ENCODE data around the gene DAGLB. TPM values are rescaled to one million over a fixed set of nuclear protein-coding genes. Genes with fewer than 3 reads are reported as not detected.
"Not testable (repeated sequence)": the region's sequence is repeated elsewhere in the genome, so short reads cannot be mapped to it uniquely, and the experiment has no call there.

DAGLB gene
- total and polyA plus RNA-seq, 9 donors: 10.1 to 14.0 (median 10.9) TPM

DNA sequence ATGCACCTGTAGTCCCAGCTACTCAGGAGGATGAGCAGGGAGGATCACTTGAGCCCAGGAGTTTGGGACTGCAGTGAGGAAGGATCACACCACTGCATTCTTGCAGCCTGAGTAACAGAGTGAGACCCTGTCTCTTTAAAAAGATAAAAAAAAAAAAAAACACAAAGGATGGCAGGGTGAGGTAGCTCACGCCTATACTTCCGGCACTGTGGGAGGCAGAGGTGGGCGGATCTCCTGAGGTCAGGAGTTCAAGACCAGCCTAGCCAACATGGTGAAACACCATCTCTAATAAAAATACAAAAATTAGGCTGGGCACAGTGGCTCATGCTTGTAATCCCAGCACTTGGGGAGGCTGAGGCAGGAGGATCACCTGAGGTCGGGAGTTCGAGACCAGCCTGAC lies 15.9 kb upstream of the DAGLB start:
- WGBS (ENCODE audit: insufficient coverage): no CpG with 5 or more reads among the region's 5 CpGs
- not testable (repeated sequence) for H3K4me1 ChIP-seq (ENCODE audit: control insufficient read depth, insufficient read depth, low read length); H3K9me3 ChIP-seq (replicated peaks; ENCODE audit: control insufficient read depth, low read depth, low read length); DNase-seq; H3K27me3 ChIP-seq (ENCODE audit: control insufficient read depth, insufficient read depth, low read length); H3K4me3 ChIP-seq (ENCODE audit: low read length); H3K27ac ChIP-seq (ENCODE audit: low read length)
- peaks cover 64% of the 10 kb centered on the region for H3K36me3 ChIP-seq (ENCODE audit: control insufficient read depth, insufficient read depth, low read length)

DNA sequence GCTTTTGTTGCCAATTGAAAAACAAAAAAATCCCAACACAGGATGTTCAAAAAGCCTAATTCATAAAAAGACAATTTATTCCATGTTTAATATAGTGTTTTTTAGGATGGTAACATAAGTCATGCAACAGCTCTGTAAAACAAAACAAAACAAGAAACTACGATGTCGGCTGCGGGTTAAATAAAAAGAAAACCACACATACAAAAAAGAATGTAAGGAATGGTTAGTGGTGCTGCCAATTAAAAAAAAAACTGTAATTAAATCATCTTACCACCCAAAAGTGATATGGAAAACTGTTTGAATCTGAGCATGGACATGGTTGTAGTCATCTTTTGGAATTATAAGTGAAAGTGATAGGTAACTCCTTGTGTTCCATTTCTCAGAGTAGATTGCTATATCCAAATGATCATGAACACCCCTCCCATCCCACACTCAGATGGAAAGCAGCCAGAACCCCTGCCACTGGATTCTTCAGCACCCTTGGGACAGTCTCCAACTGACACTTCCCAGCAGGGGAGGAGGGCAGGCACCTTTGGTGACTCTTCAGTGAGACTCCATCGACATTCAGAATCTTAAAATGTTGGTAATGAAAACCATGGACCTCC lies 14.3 kb upstream of the DAGLB start:
- Histone ChIP-seq H3K9me3 (replicated peaks; ENCODE audit: control insufficient read depth, low read depth, low read length) (no peaks in the 10 kb centered on the region), H3K36me3 (ENCODE audit: control insufficient read depth, insufficient read depth, low read length) (peaks cover 49% of the 10 kb centered on the region), H3K4me3 (ENCODE audit: low read length) (no peak overlapping the region), H3K27me3 (ENCODE audit: control insufficient read depth, insufficient read depth, low read length) (no peaks in the 10 kb centered on the region), H3K27ac (ENCODE audit: low read length) (no peak overlapping the region), H3K4me1 (ENCODE audit: control insufficient read depth, insufficient read depth, low read length) (no peaks in the 10 kb centered on the region)
- no CpG with 5 or more reads among the region's 4 CpGs for WGBS (ENCODE audit: insufficient coverage)
- DNase-seq: no peak

GRCh38 chr7:6460990-6461584 lies 13.3 kb upstream of the DAGLB start:
- H3K27ac ChIP-seq (ENCODE audit: low read length): no peak overlapping the region
- H3K9me3 ChIP-seq (replicated peaks; ENCODE audit: control insufficient read depth, low read depth, low read length): no peaks in the 10 kb centered on the region
- no peak overlapping the region for H3K4me3 ChIP-seq (ENCODE audit: low read length)
- H3K4me1 ChIP-seq (ENCODE audit: control insufficient read depth, insufficient read depth, low read length): no peaks in the 10 kb centered on the region
- peaks cover 39% of the 10 kb centered on the region for H3K36me3 ChIP-seq (ENCODE audit: control insufficient read depth, insufficient read depth, low read length)
- no peaks in the 10 kb centered on the region for H3K27me3 ChIP-seq (ENCODE audit: control insufficient read depth, insufficient read depth, low read length)
- no peak for DNase-seq
- 91% methylated on average over 10 of the region's 11 CpGs for WGBS (ENCODE audit: insufficient coverage)

GRCh38 chr7:6460303-6460702 lies 12.5 kb upstream of the DAGLB start:
- no peaks in the 10 kb centered on the region for H3K4me1 ChIP-seq (ENCODE audit: control insufficient read depth, insufficient read depth, low read length)
- H3K4me3 ChIP-seq (ENCODE audit: low read length): no peak overlapping the region
- no peaks in the 10 kb centered on the region for H3K9me3 ChIP-seq (replicated peaks; ENCODE audit: control insufficient read depth, low read depth, low read length)
- no peak overlapping the region for H3K27ac ChIP-seq (ENCODE audit: low read length)
- 95% methylated on average over 5 of the region's 6 CpGs for WGBS (ENCODE audit: insufficient coverage)
- no peak for DNase-seq
- H3K27me3 ChIP-seq (ENCODE audit: control insufficient read depth, insufficient read depth, low read length): no peaks in the 10 kb centered on the region
- H3K36me3 ChIP-seq (ENCODE audit: control insufficient read depth, insufficient read depth, low read length): peaks cover 36% of the 10 kb centered on the region

- H3K27ac ChIP-seq (ENCODE audit: low read length); H3K9me3 ChIP-seq (replicated peaks; ENCODE audit: control insufficient read depth, low read depth, low read length); DNase-seq; H3K4me1 ChIP-seq (ENCODE audit: control insufficient read depth, insufficient read depth, low read length); H3K27me3 ChIP-seq (ENCODE audit: control insufficient read depth, insufficient read depth, low read length); H3K4me3 ChIP-seq (ENCODE audit: low read length): not testable (repeated sequence)
- WGBS (ENCODE audit: insufficient coverage): no CpG with 5 or more reads among the region's 3 CpGs
- H3K36me3 ChIP-seq (ENCODE audit: control insufficient read depth, insufficient read depth, low read length): peaks cover 27% of the 10 kb centered on the region
Measured at GRCh38 chr7:6458676-6459075, 10.9 kb upstream of the DAGLB start.

GRCh38 chr7:6453734-6454133 lies 6.0 kb upstream of the DAGLB start:
- 72% methylated on average over 2 of the region's 4 CpGs for WGBS (ENCODE audit: insufficient coverage)
- H3K36me3 ChIP-seq (ENCODE audit: control insufficient read depth, insufficient read depth, low read length): no peaks in the 10 kb centered on the region
- H3K9me3 ChIP-seq (replicated peaks; ENCODE audit: control insufficient read depth, low read depth, low read length): no peaks in the 10 kb centered on the region
- H3K27ac ChIP-seq (ENCODE audit: low read length): no peak overlapping the region
- no peaks in the 10 kb centered on the region for H3K4me1 ChIP-seq (ENCODE audit: control insufficient read depth, insufficient read depth, low read length)
- no peak for DNase-seq
- no peaks in the 10 kb centered on the region for H3K27me3 ChIP-seq (ENCODE audit: control insufficient read depth, insufficient read depth, low read length)
- no peak overlapping the region for H3K4me3 ChIP-seq (ENCODE audit: low read length)

DNA sequence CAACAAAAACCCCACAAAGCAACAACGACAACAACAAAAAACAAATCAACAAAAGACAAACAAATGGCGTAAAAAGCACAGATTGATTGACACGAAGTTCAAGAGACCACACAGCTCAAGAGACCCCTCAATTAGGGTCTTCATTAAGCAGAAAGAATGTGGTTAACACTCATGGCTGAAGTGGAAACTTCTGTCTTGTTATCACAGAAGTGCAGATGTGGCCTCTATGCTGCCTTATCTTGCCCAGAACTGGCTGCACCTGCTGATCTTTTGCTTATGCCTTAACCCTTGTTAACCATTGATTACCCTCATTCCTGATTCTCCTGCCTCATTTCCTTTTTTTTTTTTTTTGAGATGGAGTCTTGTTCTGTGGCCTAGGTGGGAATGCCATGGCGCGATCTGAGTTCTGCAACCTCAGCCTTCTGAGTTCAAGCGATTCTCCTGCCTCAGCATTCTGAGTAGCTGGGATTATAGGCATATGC lies 3.5 kb upstream of the DAGLB start:
- 100% methylated on average over 1 of the region's 6 CpGs for WGBS (ENCODE audit: insufficient coverage)
- no peak for DNase-seq
- Histone ChIP-seq H3K27ac (ENCODE audit: low read length) (no peak overlapping the region), H3K36me3 (ENCODE audit: control insufficient read depth, insufficient read depth, low read length) (no peaks in the 10 kb centered on the region), H3K4me3 (ENCODE audit: low read length) (no peak overlapping the region), H3K4me1 (ENCODE audit: control insufficient read depth, insufficient read depth, low read length) (peaks cover 11% of the 10 kb centered on the region), H3K9me3 (replicated peaks; ENCODE audit: control insufficient read depth, low read depth, low read length) (no peaks in the 10 kb centered on the region), H3K27me3 (ENCODE audit: control insufficient read depth, insufficient read depth, low read length) (no peaks in the 10 kb centered on the region)

DNA sequence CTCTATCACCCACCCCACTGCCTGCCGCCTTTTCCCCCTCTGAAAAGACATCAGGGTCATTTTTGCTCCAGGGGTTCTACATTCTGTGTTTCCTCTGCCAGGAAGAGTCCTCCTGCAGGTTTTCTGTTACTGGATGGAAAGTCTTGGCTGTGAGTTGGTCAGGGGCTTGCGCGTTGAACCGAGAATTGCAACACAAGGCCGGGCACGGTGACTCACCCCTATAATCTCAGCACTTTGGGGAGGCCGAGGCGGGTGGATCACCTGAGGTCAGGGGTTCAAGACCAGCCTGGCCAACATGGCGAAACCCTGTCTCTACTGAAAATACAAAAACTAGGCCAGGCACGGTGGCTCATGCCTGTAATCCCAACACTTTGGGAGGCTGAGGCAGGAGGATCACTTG lies 2.8 kb upstream of the DAGLB start:
- not testable (repeated sequence) for H3K27ac ChIP-seq (ENCODE audit: low read length); DNase-seq; H3K9me3 ChIP-seq (replicated peaks; ENCODE audit: control insufficient read depth, low read depth, low read length); H3K4me3 ChIP-seq (ENCODE audit: low read length); H3K36me3 ChIP-seq (ENCODE audit: control insufficient read depth, insufficient read depth, low read length); H3K27me3 ChIP-seq (ENCODE audit: control insufficient read depth, insufficient read depth, low read length)
- peaks cover 11% of the 10 kb centered on the region for H3K4me1 ChIP-seq (ENCODE audit: control insufficient read depth, insufficient read depth, low read length)
- WGBS (ENCODE audit: insufficient coverage): 85% methylated on average over 5 of the region's 10 CpGs

- not testable (repeated sequence) for H3K4me3 ChIP-seq (ENCODE audit: low read length); H3K9me3 ChIP-seq (replicated peaks; ENCODE audit: control insufficient read depth, low read depth, low read length); H3K27ac ChIP-seq (ENCODE audit: low read length); H3K27me3 ChIP-seq (ENCODE audit: control insufficient read depth, insufficient read depth, low read length); H3K36me3 ChIP-seq (ENCODE audit: control insufficient read depth, insufficient read depth, low read length); DNase-seq
- H3K4me1 ChIP-seq (ENCODE audit: control insufficient read depth, insufficient read depth, low read length): peaks cover 11% of the 10 kb centered on the region
- 66% methylated on average over 5 of the region's 11 CpGs for WGBS (ENCODE audit: insufficient coverage)
Measured at GRCh38 chr7:6449884-6450283, 2.1 kb upstream of the DAGLB start.

- H3K27me3 ChIP-seq (ENCODE audit: control insufficient read depth, insufficient read depth, low read length): no peaks in the 10 kb centered on the region
- H3K27ac ChIP-seq (ENCODE audit: low read length): no peak overlapping the region
- peaks cover 11% of the 10 kb centered on the region for H3K4me1 ChIP-seq (ENCODE audit: control insufficient read depth, insufficient read depth, low read length)
- no peak for DNase-seq
- H3K36me3 ChIP-seq (ENCODE audit: control insufficient read depth, insufficient read depth, low read length): peaks cover 14% of the 10 kb centered on the region
- H3K4me3 ChIP-seq (ENCODE audit: low read length): no peak overlapping the region
- no peaks in the 10 kb centered on the region for H3K9me3 ChIP-seq (replicated peaks; ENCODE audit: control insufficient read depth, low read depth, low read length)
- WGBS (ENCODE audit: insufficient coverage): 84% methylated on average over 15 of the region's 16 CpGs
Measured at GRCh38 chr7:6448943-6449543, 1.3 kb upstream of the DAGLB start.
